Measurements from ENCODE around the gene NCKAP5L.
"Not testable (repeated sequence)": the region's sequence is repeated elsewhere in the genome, so short reads cannot be mapped to it uniquely, and the experiment has no call there.

NCKAP5L gene

GRCh38 chr12:49777341-49777740 lies 50.9 kb downstream of the NCKAP5L start:
- DNase-seq (ENCODE audit: low read depth), result no peak

GRCh38 chr12:49776858-49777257 lies 51.4 kb downstream of the NCKAP5L start:
- DNase-seq (ENCODE audit: low read depth), result no peak

- DNase-seq (ENCODE audit: low read depth), result peak; percentile 24
Measured at GRCh38 chr12:49776413-49776812, 51.8 kb downstream of the NCKAP5L start.

- not testable (repeated sequence) for DNase-seq (ENCODE audit: low read depth)
Measured at GRCh38 chr12:49773102-49773501, 55.1 kb downstream of the NCKAP5L start.

GRCh38 chr12:49767333-49767732 lies 60.9 kb downstream of the NCKAP5L start:
- no peak for DNase-seq (ENCODE audit: low read depth)

- no peak for DNase-seq (ENCODE audit: low read depth)
Measured at GRCh38 chr12:49766115-49766455, 62.1 kb downstream of the NCKAP5L start.

GRCh38 chr12:49764126-49764525 lies 64.1 kb downstream of the NCKAP5L start:
- no peak for DNase-seq (ENCODE audit: low read depth)

- DNase-seq (ENCODE audit: low read depth), result no peak
Measured at GRCh38 chr12:49763006-49763591, 65.1 kb downstream of the NCKAP5L start.

GRCh38 chr12:49762468-49762847 lies 65.8 kb downstream of the NCKAP5L start:
- DNase-seq (ENCODE audit: low read depth), result no peak

- DNase-seq (ENCODE audit: low read depth), result no peak
Measured at GRCh38 chr12:49761677-49762467, 66.3 kb downstream of the NCKAP5L start.

GRCh38 chr12:49750996-49751393 lies 77.2 kb downstream of the NCKAP5L start:
- DNase-seq (ENCODE audit: low read depth), result no peak

GRCh38 chr12:49750027-49750995 lies 77.9 kb downstream of the NCKAP5L start:
- peak; percentile 49 for DNase-seq (ENCODE audit: low read depth)

- no peak for DNase-seq (ENCODE audit: low read depth)
Measured at GRCh38 chr12:49748800-49749199, 79.4 kb downstream of the NCKAP5L start.

GRCh38 chr12:49748306-49748705 lies 79.9 kb downstream of the NCKAP5L start:
- DNase-seq (ENCODE audit: low read depth), result no peak

- no peak for DNase-seq (ENCODE audit: low read depth)
Measured at GRCh38 chr12:49744363-49744885, 83.8 kb downstream of the NCKAP5L start.

- peak; percentile 71 for DNase-seq (ENCODE audit: low read depth)
Measured at GRCh38 chr12:49741882-49742620, 86.2 kb downstream of the NCKAP5L start.

Measured in HS-5 (cell line).